GM21529 (cell line): ENCODE results near the gene MMD.
"Not testable (repeated sequence)": the region's sequence is repeated elsewhere in the genome, so short reads cannot be mapped to it uniquely, and the experiment has no call there.

ENCODE experiments used
- ATAC-seq: cut with Tn5 transposase; IDR thresholded peaks from one replicate; pipeline ENCODE4 v1.9.1; 2021; ENCODE audit not compliant: unreplicated experiment

Gene MMD

GRCh38 chr17:55444471-55445441 lies 23.1 kb upstream of the MMD start:
- ATAC-seq: peak; percentile 78

GRCh38 chr17:55443904-55444303 lies 22.3 kb upstream of the MMD start:
- no peak for ATAC-seq

GRCh38 chr17:55442953-55443683 lies 21.5 kb upstream of the MMD start:
- ATAC-seq: no peak

GRCh38 chr17:55442462-55442861 lies 20.8 kb upstream of the MMD start:
- ATAC-seq: no peak

GRCh38 chr17:55441544-55441943 lies 19.9 kb upstream of the MMD start:
- ATAC-seq: no peak

GRCh38 chr17:55440391-55440790 lies 18.8 kb upstream of the MMD start:
- no peak for ATAC-seq

GRCh38 chr17:55437159-55437605 lies 15.5 kb upstream of the MMD start:
- ATAC-seq: peak; percentile 72

- peak; percentile 14 for ATAC-seq
Measured at GRCh38 chr17:55436224-55437158, 14.9 kb upstream of the MMD start.

GRCh38 chr17:55435408-55435807 lies 13.8 kb upstream of the MMD start:
- ATAC-seq: no peak

- no peak for ATAC-seq
Measured at GRCh38 chr17:55434721-55435120, 13.1 kb upstream of the MMD start.

- no peak for ATAC-seq
Measured at GRCh38 chr17:55433629-55434422, 12.2 kb upstream of the MMD start.

- ATAC-seq: no peak
Measured at GRCh38 chr17:55433029-55433628, 11.5 kb upstream of the MMD start.

- ATAC-seq: no peak
Measured at GRCh38 chr17:55432358-55433028, 10.9 kb upstream of the MMD start.

- ATAC-seq: not testable (repeated sequence)
Measured at GRCh38 chr17:55431914-55432313, 10.3 kb upstream of the MMD start.

- ATAC-seq: no peak
Measured at GRCh38 chr17:55430541-55431288, 9.1 kb upstream of the MMD start.

GRCh38 chr17:55427587-55427882 lies 5.9 kb upstream of the MMD start:
- no peak for ATAC-seq

- peak; percentile 53 for ATAC-seq
Measured at GRCh38 chr17:55426851-55427586, 5.4 kb upstream of the MMD start.
